Stimulated activated memory B cell treated with anti-CD40 and anti-IgM and Interleukin-4, amounts not matched to agents 10 μg/mL and 1 μg/mL and 100 μg/mL, for 72 hours (primary cell): ENCODE results near the gene CDH4.

Source experiments
- ATAC-seq: fragments of 150-1000 bp; cut with Tn5 transposase; 2 replicates; pipeline ENCODE4 v1.10.0; 2021
- H3K27ac Mint-ChIP-seq: one replicate; pipeline ENCODE4 v1.8.0; 2022; ENCODE audit warnings: mild to moderate bottlenecking, mixed read lengths
- H3K27me3 Mint-ChIP-seq: one replicate; pipeline ENCODE4 v1.8.0; 2022; ENCODE audit warnings: mixed read lengths
- H3K36me3 Mint-ChIP-seq: one replicate; pipeline ENCODE4 v1.8.0; 2022; ENCODE audit warnings: mixed read lengths
- H3K4me1 Mint-ChIP-seq: one replicate; pipeline ENCODE4 v1.8.0; 2022; ENCODE audit warnings: mixed read lengths
- H3K4me3 Mint-ChIP-seq: one replicate; pipeline ENCODE4 v1.8.0; 2022; ENCODE audit warnings: mild to moderate bottlenecking, moderate library complexity, mixed read lengths
- H3K9me3 Mint-ChIP-seq: one replicate; pipeline ENCODE4 v1.8.0; 2022; ENCODE audit warnings: mixed read lengths

The CDH4 gene

DNA sequence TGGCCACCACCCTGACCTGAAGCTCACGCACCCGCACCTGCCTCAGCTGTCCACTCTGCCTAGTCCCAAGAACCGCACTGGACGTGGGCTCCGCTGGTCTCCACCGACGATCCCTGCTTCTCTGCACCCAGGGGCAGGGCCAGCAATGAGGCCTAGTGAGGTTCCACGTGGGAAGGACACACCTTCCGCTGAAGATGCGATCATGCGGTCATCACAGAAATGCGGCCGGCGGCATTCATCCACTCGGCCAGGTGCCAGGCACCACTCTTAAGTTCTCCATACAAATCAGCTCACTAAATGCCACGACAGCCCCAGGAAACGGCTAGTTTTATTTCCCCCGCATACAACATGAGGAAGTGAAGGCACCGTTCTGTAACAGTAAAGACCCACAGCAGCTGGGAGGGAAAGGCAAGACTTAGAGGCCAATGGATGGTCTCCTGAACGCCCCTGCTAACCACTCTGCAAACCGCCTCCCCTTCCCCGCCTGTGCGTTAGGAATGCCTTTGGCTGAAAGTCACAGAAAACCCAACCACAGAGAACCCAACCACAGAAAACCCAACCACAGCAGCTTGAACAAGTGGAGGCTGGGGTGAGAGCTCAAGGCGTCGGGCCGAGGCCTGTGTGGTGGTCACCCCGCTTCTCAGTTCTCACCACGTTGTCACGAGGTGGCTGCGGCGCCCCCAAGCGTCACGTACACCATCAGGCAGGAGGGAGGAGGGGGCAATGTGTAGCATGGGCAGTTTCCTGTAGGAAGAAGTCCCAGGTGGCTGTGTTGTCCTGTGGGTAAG lies 609.2 kb downstream of the CDH4 start:
- Mint-ChIP-seq H3K9me3 (peaks cover 8% of the 10 kb centered on the region), H3K27ac (no peak overlapping the region), H3K27me3 (peaks cover 8% of the 10 kb centered on the region), H3K36me3 (no peaks in the 10 kb centered on the region), H3K4me3 (no peak overlapping the region), H3K4me1 (no peaks in the 10 kb centered on the region)
- ATAC-seq: no peak

DNA sequence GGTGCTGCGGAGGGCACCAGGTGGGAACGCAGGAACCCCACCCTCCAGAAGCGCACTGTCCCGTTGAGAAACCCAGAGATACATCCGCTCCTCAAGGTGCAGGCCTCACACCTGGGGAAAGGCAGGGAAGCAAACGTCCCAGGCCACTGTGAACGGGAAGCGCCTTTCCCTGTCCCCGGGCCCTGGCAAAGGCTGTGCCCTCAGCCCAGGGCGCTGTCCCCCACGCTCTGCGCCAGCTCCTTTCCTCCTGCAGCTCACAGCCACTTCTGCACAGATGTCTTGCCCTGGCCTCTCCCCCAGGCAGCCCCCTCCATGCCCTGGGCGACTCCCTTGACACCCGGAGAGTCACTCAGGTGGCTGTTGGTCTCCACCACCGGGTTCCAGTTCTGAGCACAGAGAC lies 609.8 kb downstream of the CDH4 start:
- Mint-ChIP-seq H3K4me3 (no peak overlapping the region), H3K27ac (no peak overlapping the region), H3K9me3 (peaks cover 8% of the 10 kb centered on the region), H3K4me1 (no peaks in the 10 kb centered on the region), H3K27me3 (peaks cover 14% of the 10 kb centered on the region), H3K36me3 (no peaks in the 10 kb centered on the region)
- no peak for ATAC-seq

DNA sequence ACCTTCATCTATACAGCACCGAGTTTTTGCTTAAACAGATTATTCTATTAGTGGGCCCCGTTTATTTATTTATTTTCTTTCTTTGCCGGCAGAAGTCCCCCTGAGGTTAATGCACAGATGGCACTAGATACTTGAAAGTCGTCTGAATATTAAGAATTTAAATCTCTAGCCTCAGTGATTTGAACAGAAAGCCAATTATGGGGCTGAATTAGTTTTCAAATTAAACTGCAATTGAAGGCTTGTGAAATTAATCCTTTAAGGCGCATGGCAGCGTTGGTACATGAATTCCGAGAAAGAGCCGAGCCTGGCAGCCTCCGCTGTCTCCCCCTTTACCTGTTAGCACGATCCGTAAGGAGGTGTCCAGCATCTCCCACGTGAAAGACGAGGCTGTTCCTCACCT lies 610.8 kb downstream of the CDH4 start:
- Mint-ChIP-seq H3K27ac (no peak overlapping the region), H3K36me3 (no peaks in the 10 kb centered on the region), H3K4me3 (no peak overlapping the region), H3K4me1 (no peaks in the 10 kb centered on the region), H3K9me3 (peaks cover 8% of the 10 kb centered on the region), H3K27me3 (peaks cover 19% of the 10 kb centered on the region)
- ATAC-seq: no peak

DNA sequence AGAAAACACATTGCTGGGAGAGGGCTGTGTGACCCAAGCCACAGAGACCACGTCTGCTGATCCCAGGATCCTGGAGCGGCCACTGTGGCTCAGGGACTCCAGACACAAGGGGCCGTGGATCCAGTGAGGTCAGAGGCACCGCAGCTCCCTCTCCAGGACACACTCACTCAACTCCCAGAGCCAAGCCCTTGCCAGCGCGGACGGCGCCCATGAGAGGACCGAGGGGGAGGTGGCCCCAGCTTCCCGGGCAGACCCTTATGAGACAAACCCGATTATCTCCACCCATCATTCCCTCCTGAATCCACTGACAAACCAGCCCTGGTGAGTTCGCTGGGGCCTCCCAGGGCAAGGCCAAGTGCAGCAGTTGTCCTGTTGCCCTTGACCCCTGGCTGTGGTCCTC lies 612.4 kb downstream of the CDH4 start:
- no peak for ATAC-seq
- Mint-ChIP-seq H3K27ac (no peak overlapping the region), H3K36me3 (no peaks in the 10 kb centered on the region), H3K27me3 (peaks cover 19% of the 10 kb centered on the region), H3K4me1 (no peaks in the 10 kb centered on the region), H3K4me3 (no peak overlapping the region), H3K9me3 (peaks cover 8% of the 10 kb centered on the region)

DNA sequence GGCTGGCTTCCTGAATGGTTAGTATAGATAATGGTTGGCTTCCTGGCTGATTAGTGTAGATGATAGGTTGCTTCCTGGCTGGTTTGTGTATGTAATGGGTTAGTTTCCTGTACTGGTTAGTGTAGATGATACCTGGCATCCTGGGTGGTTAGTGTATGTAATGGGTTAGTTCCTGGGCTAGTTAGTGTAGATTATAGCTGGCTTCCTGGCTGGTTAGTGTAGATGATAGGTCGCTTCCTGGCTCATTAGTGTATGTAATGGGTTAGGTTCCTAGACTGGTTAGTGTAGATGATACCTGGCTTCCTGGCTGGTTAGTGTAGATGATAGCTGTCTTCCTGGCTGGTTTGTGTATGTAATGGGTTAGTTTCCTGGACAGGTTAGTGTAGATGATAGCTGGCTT lies 613.3 kb downstream of the CDH4 start:
- Mint-ChIP-seq H3K4me1 (no peaks in the 10 kb centered on the region), H3K27me3 (peaks cover 19% of the 10 kb centered on the region), H3K27ac (no peak overlapping the region), H3K9me3 (peaks cover 8% of the 10 kb centered on the region), H3K36me3 (no peaks in the 10 kb centered on the region), H3K4me3 (no peak overlapping the region)
- no peak for ATAC-seq

DNA sequence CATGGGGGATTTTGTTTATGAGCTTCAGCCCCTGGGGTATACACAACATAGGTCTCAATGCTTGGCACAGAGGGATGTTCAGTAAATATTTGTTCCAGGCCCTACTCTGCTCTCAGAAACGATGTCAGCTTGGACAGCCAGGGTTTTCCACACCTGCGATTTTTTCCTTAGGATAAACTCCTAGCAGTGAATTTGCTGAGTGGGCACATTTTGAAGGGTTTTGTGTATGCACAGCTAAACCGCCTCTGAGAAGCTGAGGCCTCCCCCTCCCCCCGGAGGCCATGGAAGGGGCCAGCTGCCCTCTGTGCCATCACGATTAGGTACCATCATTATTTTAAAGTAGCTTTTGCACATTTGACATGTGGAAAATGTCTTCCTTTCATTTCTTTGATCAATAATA lies 614.1 kb downstream of the CDH4 start:
- Mint-ChIP-seq H3K9me3 (peaks cover 8% of the 10 kb centered on the region), H3K27ac (no peak overlapping the region), H3K4me3 (no peak overlapping the region), H3K36me3 (no peaks in the 10 kb centered on the region), H3K4me1 (no peaks in the 10 kb centered on the region), H3K27me3 (peaks cover 19% of the 10 kb centered on the region)
- no peak for ATAC-seq

DNA sequence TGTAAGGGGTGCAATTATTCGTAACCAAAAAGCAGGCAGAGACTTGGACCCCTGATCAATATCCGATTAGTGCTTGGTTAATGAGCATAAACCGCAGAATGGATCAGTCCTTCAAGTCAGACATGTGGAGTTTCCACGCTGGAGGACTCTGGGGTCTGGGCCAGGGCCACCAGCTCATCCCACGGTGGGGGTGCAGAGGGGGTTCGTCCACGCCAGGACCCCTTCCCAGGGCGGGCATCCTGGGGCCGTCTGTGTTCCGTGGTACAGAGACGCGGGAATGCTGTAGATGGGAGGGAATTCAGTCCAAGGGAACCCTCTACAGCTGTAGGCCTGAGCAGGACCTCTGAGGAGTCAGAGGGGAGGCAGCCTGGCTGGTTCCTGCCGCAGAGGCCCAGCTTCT lies 615.9 kb downstream of the CDH4 start:
- Mint-ChIP-seq H3K36me3 (no peaks in the 10 kb centered on the region), H3K27me3 (peaks cover 19% of the 10 kb centered on the region), H3K9me3 (peaks cover 8% of the 10 kb centered on the region), H3K4me3 (no peak overlapping the region), H3K4me1 (no peaks in the 10 kb centered on the region), H3K27ac (no peak overlapping the region)
- ATAC-seq: no peak

DNA sequence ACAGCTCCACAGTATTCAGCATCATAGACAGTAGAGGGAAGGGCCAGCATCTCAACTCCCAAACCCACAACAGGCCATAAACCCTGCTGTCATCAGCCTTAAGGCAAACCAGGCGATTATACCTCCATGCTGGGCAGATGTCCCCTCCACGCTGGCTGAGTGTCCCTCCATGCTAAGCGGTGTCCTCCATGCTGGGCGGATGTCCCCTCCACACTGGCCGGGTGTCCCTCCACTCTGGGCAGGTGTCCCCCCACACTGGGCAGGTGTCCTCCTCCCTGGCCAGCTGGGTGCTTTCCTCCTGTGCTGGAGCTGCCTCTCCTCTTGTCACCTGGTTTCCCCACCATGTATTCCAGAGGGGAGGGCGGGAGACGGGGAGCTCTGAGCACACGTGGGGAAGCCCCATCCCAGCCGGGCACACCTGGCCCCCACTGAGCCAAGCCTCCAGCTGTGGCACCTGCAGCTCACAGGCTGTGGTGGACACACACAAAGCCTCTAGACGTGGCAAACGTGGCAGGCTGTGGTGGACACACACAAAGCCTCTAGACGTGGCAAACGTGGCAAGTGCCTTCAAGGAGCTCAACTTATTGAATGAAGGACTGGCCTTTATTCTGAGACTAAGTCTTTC lies 616.5 kb downstream of the CDH4 start:
- Mint-ChIP-seq H3K27ac (no peak overlapping the region), H3K9me3 (peaks cover 8% of the 10 kb centered on the region), H3K4me1 (no peaks in the 10 kb centered on the region), H3K4me3 (no peak overlapping the region), H3K27me3 (peaks cover 19% of the 10 kb centered on the region), H3K36me3 (no peaks in the 10 kb centered on the region)
- no peak for ATAC-seq

DNA sequence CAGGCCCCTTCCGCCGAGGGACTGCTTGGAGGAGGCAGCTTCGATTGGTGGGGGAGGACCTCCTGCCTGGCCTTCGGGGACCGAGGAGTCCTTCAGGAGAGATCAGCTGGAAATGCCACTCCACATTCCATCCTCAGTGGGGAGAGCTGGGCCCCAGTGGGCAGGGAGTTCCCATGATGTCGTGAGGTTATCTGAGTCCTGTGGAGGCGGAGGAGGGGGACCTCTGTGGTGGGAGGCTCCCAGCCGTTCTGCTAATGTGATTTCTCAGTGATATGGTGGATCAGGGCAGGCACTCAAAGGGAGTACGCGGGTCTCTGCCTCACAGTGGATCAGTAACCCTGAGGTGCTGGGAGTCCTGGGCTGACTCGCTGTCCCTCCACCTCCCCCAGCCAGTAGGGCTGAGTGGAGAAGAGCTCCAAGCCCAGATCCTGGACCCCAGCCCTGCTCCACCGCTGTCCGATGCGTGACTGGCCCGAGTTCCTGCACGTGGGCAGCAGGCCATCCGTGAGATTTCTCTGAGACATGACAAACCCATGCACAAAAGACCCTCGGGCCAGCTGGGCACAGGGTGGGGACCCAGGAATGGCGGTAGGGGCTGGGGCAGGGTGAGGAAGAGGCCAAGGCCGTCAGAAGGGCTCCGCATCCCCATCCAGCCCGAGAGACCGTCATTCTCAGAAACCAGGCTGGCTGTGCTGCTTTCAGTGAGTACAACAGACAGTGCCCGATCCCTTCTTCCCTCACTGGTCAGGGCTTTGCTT lies 617.9 kb downstream of the CDH4 start:
- ATAC-seq: no peak
- Mint-ChIP-seq H3K4me3 (no peak overlapping the region), H3K9me3 (peaks cover 8% of the 10 kb centered on the region), H3K27ac (no peak overlapping the region), H3K4me1 (no peaks in the 10 kb centered on the region), H3K36me3 (no peaks in the 10 kb centered on the region), H3K27me3 (peaks cover 19% of the 10 kb centered on the region)

DNA sequence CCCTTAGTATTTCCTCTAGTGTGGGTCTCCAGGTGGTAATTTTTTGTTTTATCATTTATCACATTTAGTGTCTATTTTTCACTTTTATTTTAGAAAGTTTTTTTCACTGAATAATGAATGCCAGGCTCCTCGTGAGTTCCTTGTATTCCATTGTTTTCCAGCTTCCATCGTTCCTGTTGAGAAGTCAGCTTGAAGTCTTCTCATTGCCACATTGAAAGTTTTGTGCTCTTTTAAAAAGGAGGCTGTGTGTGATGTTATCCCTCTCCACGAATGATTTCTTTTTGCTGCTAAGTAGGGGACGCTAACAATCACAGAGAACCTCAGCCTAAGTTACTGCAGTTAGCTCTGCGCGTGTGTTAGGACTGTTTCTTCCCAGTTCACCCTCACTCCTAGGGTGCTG lies 619.1 kb downstream of the CDH4 start:
- Mint-ChIP-seq H3K36me3 (no peaks in the 10 kb centered on the region), H3K27me3 (peaks cover 18% of the 10 kb centered on the region), H3K27ac (no peak overlapping the region), H3K4me1 (no peaks in the 10 kb centered on the region), H3K4me3 (no peak overlapping the region), H3K9me3 (no peaks in the 10 kb centered on the region)
- no peak for ATAC-seq

DNA sequence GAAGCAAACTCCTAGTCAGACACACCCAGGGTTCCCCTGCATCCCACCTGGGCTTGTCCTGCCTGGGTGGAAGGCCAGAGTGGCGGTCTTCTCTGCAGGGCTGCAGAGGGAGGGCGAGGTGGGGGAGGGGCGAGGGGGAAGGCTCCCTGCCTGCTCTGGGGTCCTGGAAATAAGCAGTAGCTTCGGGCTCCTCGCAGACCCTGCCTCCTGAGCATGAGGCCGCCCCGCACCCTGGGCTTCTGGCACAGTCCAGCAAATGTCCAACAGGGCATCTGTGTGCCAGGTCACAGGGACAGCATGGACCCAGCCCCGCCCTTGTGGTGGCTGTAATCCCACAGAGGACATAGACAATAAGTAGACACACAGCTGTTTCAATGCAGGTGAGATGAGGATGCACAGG lies 619.9 kb downstream of the CDH4 start:
- Mint-ChIP-seq H3K4me1 (no peaks in the 10 kb centered on the region), H3K4me3 (no peak overlapping the region), H3K27ac (no peak overlapping the region), H3K36me3 (no peaks in the 10 kb centered on the region), H3K27me3 (peaks cover 13% of the 10 kb centered on the region), H3K9me3 (no peaks in the 10 kb centered on the region)
- ATAC-seq: no peak

DNA sequence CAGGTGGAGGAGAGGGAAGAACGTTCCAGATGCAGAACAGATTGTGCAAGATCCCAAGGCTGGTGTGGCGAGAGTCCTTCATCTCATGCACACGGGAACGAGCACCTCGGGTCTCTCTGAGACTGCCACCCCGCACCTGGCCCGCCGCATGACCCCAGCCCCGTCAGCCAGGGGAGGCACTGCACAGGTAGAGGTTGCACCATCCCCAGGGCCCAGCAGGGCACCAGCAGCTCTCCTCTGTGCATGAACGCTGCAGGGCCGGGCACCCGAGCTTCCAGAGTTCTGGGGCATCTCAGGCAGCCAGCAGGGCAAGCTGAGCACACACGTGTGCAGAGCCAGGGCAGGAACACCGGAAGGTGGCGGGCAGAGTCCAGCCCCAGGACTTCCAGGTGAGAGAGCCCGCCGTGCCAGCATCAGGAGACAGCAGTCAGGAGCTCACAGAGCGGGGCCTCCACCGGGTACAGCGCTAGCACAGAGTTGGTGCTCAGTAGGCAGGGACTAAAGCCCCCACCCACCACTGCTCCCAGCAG lies 620.4 kb downstream of the CDH4 start:
- H3K36me3 Mint-ChIP-seq: no peaks in the 10 kb centered on the region
- H3K9me3 Mint-ChIP-seq: no peaks in the 10 kb centered on the region
- no peak overlapping the region for H3K27ac Mint-ChIP-seq
- H3K4me3 Mint-ChIP-seq: no peak overlapping the region
- ATAC-seq: peak; percentile 21
- peaks cover 8% of the 10 kb centered on the region for H3K27me3 Mint-ChIP-seq
- H3K4me1 Mint-ChIP-seq: no peaks in the 10 kb centered on the region

DNA sequence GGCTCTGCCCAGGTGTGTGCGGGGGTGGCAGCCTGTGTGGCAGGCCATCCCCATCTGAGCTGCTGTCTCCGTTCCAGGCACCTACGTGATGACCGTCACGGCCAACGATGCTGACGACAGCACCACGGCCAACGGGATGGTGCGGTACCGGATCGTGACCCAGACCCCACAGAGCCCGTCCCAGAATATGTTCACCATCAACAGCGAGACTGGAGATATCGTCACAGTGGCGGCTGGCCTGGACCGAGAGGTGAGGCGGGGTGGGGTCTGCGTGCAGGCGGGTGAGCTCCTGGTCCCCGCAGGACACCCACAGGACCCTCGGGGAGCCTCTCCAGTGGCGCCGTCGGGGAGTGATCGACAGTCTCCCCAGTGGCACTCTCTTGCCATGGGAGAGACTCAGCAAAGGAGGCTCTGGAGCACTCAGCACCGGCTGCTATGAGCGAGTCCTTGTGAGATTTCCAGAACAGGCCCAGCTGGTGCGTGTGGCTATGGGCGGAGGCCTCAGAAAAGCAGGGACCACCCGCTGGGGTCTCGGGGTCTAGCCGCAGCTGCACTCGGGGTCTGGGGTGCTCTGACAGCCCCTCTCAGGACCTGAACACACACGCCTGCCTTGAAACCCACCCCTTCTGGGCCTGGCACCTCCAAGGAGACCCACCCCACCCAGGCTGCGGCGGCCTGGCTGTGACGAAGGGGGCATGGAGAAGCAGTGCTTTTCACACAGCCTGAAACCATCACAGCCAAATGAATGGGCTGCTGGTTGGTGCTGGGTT lies 621.8 kb downstream of the CDH4 start:
- no peaks in the 10 kb centered on the region for H3K4me1 Mint-ChIP-seq
- H3K9me3 Mint-ChIP-seq: no peaks in the 10 kb centered on the region
- no peak overlapping the region for H3K27ac Mint-ChIP-seq
- no peaks in the 10 kb centered on the region for H3K36me3 Mint-ChIP-seq
- ATAC-seq: no peak
- peaks cover 8% of the 10 kb centered on the region for H3K27me3 Mint-ChIP-seq
- no peak overlapping the region for H3K4me3 Mint-ChIP-seq

DNA sequence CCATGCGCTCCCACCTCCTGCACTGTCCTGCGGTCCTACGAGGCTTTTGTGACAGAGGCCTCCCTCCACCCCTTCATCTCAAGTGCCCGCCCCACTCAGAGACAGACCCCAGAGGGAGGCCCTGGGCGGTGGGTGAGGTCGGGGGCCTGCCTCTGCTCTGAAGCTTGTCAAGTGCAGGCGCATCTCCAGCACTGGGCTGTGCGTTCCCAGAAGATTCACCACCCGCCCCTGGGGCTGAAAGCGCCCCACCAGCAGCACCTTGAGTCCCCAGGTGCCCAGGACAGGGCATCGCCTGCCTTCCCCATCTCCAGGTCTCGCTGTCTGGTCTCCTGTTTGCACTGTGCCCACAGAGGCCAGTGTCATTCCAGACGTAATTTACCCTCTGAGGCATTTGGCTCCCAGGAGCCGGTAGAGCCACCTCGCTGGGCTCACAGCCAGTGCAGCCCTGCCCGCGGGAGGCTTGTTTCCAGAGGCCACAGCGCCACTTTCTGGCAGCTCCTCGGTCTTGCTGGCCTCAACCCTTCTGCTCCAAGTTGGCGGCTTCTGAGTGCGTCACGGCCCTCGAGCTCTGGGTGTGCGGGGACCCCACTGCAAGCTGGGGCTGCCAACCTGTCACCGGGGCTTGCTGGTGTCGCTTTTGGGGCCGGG lies 622.5 kb downstream of the CDH4 start:
- no peak for ATAC-seq
- H3K9me3 Mint-ChIP-seq: no peaks in the 10 kb centered on the region
- H3K27ac Mint-ChIP-seq: no peak overlapping the region
- no peaks in the 10 kb centered on the region for H3K4me1 Mint-ChIP-seq
- H3K4me3 Mint-ChIP-seq: no peak overlapping the region
- peaks cover 8% of the 10 kb centered on the region for H3K27me3 Mint-ChIP-seq
- H3K36me3 Mint-ChIP-seq: no peaks in the 10 kb centered on the region
